Suppressor macrophage treated with lipopolysaccharide for 1 hour (primary cell): ENCODE results near the gene FOXC2.

Source experiments
- DNase-seq, 3 donors: peaks; one replicate each; pipeline ENCODE4 v3.0.0-alpha.2; 2020 to 2022

Gene FOXC2

DNA sequence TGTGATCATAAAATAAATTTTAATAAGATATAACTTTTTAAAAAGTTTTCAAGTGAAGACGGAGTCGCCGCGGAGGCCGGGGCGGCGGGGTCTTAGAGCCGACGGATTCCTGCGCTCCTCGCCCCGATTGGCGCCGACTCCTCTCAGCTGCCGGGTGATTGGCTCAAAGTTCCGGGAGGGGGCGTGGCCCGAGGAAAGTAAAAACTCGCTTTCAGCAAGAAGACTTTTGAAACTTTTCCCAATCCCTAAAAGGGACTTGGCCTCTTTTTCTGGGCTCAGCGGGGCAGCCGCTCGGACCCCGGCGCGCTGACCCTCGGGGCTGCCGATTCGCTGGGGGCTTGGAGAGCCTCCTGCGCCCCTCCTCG, at the start of gene FOXC2:
TSS of gene FOXC2 (plus strand) at position 229 of the 365 bp plus-strand sequence. CDS start 507 bp downstream, outside the sequence.
- peak; percentile 54 to 68 (median 57) for DNase-seq

DNA sequence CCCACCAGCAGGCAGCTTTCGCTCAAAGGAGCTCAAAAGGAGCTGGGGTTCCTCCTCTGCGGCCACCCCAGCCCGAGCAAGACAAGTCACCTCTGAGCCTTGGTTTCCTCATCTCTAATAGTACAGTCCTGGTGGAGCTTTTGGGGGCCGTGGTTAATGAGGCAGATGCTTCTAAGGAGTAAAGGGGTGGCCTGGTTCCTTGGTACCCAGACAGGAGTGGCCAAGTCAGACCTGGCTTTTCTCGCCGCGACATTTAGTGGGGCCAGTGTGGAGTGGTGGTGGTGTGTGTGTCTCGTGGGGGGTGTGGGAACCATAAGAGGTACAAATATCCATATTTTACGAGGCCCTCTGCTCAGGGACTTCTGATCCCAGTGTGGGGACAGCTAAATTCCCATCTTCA, 49.6 kb upstream of the FOXC2 start:
- DNase-seq, result no peak

DNA sequence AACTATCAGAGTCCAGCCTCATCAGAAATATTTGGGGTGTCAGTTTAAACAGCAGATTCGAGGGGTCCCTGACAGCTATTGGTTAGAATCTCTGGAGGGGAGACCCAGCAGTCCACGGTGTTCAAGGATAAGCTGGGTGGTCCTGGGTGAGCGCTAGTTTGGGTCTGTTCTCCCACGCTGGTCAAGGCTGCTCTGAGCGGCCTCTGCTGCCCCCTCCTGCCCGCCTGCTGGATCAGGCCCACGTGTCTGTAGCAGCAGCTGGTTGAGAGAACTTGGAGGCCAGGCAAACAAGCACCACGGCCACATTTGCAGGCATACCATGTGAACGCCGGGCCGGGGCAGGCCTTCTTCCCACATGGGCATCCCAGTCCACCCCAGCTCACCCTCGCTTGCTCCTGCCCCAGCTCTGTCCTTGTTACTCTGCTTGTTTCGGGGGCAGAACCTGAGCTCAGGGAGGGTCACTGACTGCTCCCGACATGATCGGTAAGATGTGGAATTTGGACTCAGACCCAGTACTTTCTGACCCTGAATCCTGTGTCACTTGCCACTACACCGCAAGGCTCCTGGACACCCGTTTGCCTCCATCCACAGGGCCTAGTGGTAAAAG, 48.9 kb upstream of the FOXC2 start:
- peak; percentile 56 to 75 (median 65) for DNase-seq

DNA sequence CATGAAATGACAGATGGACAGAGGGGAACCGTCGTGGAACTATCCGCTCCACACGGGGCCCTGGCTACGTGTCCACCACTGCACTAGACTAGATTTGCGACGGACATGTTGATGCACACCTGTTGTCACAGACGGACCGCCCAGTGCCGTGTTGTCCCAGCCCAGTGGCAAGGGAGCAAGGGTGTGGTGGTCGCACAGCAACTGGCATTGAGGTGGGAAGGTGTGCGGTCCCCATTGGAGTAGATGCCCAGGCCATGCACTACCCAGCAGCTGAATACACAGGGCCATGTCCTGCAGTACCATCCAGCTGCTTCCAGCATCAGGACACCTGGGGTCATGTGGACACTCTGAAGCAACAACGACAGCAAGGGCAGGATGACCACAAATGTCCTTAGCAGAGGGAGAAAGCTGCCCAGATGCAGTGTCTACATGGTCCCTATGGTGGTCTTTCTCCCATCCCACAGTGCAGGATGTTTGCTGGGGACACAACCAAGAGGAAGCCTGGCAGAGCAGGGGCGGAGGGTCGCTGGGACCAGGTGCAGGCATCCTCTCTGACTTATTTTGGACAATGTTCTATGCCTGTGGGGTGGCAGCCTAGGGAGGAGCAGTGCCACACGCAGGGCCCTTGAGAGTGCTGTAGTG, 47.5 kb upstream of the FOXC2 start:
- no peak for DNase-seq

DNA sequence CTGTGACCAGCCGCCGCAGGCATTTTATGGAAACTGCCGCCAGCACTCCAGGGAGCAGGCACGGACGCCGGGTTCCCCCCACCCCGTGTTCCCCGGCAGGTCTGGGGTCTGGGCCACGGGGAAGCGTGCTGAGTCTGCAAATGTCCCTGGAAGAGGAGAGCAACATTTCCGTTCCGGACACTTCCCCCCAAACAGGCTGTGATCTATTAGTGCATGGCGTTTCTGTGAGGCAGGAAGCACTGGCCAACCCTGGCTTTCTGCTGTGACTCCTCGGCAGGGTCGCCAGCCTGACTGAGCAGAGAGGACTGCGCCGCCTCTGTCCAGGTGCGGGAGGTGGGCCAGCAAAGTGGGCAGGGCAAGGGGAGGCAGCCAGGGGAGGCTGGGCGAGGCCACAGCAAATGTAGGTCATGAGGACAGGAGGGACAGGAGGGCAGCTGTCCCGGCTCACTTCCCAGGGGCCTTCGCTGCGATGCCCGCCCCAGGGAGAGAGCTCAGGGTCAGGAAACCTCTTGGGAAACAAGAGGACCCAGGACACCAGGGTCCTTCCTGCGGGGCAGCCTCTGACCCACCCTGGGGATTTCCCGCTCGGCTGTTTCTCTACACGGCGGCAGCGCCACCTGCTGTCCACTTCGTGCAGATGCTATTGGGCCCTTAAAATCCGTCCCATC, 46.8 kb upstream of the FOXC2 start:
- DNase-seq, result peak; percentile 66 to 81 (median 76)

DNA sequence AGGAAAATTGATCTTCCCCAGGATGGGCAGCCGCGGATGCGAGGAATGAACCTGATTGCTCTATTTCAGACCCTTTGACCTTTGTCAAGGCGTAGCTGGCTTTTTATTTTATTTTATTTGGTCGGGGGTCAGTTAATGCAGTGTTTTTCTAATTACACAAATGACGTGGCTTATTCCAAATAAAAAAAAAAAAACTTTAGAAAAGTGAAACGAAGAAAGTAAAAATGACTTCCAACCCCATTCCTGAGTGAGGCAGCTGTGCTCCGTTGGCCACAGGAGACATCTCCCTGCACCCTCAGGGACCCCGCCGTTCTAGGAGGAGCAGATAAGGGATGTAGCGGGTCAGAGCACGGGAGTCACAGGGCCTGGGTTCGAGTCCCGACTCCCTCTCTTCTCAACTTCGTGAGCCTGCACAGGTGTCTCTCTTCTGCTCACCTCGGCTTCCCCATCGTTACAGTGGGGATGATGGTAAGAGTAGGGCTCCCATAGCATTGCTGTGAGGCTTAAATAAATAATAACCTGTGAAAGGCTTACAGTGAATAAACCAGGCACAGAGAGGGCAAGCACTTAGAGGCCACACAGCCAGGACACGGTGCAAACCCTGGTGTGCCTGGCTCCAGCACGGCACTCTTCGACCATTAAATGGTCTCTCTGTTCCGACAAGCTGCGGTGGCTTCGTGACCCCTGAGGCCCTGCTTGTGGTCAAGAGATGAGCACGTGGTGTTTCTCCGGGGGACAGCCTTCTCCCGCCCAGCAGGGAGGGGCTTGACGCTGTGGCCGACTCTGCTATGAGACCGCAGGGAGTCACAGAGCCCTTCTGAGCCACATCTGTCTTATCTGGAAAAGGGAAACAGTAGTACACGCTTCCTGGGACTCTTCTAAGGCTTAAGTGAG, 46.1 kb upstream of the FOXC2 start:
- DNase-seq, result no peak

DNA sequence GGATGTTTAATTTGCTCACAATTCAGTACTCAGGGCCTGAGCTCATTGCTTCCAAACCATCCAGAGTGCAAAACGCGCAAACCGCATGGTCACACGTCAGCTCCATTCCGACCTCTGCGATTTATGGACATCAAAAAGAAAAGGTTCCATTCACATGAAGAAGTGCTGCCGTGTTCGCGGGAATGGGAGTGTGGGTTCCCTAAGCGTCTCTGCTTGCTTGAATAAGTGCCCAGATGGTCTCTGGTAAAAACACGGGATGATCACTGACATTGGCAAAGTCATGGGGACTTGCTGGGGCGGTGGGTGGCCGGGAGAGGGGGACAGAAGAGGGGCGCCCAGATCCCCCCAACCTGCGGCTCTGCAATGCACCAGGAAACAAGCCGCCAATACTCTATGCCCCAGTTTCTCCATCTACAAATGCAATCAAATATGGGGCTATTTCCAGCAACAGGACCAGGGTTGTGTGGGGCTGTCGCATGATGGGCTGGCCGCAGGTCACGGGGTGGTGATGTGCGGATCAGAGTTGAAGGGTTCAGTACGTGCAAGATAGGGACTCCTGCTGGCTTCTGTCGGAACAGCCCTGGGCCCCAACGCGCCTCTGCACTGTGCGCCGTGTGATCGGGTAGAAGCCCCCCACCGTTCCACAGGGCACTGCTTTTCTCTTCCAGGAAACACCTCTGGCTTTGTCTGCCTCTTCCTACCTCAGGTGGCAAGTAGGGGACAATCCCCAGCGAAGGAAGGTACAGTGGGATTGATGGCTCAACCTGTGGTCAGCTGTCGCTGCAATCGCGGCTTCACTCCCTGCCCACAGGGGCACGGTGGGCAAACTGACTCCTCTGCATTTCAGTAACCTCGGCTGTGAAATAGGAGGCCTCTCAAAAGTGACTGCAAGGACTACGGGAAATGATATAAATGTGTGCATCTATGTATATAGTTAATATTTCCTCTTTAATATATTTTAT, 45.1 kb upstream of the FOXC2 start:
- no peak for DNase-seq

DNA sequence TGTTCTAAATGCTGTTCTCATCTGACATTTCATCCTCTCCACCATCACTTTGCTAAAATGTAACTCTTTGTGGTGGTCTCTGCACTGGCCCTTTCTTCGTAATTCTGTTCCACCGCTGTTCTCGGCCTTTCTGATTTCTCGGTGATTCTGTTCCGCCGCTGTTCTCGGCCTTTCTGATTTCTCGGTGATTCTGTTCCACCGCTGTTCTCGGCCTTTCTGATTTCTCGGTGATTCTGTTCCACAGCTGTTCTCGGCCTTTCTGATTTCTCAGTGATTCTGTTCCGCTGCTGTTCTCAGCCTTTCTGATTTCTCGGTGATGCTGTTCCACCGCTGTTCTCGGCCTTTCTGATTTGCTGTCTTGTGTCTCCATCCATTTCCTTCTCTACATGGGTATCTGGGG, 44.0 kb upstream of the FOXC2 start:
- DNase-seq, result no peak

DNA sequence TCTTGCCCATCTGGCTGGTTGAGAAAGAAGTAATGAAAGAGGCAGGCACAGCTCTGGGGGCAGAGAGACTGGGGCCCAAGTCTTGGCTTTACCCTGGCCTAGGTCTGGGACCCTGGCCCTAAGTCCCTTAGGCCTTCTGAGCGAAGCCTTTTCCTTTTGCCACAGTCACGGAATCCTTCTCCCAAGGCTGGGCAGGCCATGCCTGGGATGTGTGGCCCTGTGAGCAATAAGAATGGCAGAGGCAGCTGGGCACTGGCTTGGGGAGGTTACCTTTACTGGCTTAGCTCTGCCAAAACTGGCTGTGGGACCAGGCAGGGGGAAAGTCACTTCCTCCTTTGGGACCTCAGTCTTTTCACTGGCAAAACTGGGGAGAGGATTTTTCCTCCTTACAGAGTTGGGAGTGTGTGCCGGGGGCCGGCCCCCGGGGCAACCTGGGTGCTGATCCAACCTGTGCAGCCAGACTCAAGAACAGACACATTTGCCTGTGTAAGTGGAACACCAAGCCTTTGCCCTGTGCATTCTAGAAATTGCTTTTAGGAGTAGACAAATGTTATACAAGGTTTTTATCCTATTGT, 43.4 kb upstream of the FOXC2 start:
- DNase-seq, result no peak

DNA sequence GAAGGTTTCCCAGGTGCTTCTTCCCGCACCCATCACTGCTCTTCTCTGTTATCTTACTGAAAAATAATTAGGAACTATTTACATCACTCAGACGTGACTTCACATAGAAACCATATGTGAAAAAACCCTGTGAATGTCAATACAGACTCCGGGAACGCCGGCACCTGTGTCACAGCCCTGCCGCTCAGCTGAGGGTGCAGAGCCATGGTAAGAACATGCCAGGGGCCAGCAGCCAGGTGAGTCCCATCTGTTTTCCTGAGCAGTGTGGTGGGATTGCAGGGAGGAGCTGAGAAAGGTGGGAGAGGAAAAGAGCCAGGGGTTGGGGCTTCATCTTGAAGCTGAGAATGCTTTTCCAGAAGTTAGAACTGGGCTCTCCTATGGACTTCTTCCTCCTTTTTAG, 42.6 kb upstream of the FOXC2 start:
- no peak for DNase-seq

DNA sequence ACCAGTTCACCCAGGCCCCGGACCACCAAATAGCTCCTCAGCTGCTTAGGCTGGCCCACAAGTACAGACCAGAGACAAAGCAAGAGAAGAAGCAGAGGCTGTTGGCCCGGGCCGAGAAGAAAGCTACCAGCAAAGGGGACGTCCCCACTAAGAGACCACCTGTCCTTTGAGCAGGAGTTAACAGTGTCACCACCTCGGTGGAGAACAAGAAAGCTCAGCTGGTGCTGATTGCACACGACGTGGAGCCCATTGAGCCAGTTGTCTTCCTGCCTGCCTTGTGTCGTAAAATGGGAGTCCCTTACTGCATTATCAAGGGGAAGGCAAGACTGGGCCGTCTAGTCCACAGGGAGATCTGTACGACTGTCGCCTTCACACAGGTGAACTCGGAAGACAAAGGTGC, 40.9 kb upstream of the FOXC2 start:
- no peak for DNase-seq

DNA sequence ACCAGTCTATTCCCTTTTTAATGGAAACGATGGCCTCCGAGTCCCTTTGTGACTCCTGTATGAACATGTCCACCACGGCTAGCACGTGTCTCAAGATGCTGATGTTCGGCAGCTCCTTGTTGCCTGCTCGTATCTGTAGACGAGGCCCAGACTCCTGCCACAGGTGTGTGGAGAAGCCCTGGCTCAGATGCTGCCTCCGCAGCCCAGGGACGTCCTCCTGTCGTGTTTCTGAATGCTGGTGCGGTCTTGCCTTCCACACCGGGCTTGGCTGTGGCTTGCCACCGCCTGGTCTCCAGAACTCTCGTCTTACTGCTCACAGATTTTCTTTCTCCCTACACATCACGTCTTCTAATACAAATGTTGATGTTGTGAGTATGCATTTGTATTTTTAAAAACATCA, 39.3 kb upstream of the FOXC2 start:
- no peak for DNase-seq

DNA sequence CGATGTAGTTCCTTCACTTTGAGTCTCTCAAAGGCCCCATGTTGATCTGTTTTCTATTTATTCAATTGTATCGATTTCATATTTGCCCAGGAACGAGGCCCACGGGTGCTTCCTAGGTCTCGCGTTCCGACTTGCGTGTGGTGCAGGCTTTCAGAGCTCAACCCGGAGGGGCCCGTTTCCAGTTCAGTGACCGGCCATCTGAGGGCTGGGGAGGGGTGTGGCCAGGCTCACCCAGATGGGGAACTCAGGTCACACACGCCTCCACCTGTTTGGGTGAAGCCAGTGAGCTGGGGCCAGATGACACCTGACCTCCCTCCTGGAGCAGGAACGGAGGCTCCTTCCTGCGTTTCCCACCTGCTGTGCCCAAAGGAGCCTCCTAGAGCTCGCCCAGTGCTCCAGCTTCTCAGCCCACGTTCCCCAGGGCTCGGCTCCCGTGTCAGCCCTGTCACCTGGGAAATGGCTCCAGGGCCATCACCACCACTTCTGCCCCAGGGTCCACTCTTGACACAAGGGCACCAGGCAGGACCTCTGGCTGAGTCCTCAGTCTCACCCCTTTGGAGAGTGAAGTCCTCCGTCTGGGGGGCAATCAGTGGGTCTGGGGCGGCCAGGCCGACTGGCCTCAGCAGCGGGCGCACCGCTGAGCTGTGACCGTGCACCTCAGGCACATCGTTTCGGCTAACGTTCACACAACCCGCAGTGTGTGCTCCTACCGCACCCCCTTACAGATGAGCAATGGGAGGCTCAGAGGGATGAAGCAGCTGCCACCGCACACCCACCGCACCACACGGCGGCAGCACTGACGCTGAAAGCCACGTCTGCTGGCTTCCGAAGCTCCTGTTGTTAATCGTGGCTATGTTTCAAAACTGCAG, 38.3 kb upstream of the FOXC2 start:
- DNase-seq, result no peak

DNA sequence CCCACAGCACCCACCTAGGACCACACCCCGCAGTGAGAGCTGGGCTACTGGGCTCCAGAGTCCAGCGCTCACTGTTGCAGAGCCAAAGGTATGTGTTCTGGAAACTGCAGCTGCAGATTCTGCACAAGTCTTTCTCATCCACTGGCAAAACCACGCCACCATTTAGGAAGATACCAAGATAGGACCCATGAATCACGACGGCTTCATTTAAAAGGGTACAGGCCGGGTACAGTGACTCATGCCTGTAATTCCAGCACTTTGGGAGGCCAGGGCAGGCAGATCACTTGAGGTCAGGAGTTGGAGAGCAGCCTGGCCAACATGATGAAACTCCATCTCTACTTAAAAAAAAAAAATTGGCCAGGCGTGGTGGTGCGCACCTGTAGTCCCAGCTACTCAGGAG, 37.5 kb upstream of the FOXC2 start:
- DNase-seq, result no peak

DNA sequence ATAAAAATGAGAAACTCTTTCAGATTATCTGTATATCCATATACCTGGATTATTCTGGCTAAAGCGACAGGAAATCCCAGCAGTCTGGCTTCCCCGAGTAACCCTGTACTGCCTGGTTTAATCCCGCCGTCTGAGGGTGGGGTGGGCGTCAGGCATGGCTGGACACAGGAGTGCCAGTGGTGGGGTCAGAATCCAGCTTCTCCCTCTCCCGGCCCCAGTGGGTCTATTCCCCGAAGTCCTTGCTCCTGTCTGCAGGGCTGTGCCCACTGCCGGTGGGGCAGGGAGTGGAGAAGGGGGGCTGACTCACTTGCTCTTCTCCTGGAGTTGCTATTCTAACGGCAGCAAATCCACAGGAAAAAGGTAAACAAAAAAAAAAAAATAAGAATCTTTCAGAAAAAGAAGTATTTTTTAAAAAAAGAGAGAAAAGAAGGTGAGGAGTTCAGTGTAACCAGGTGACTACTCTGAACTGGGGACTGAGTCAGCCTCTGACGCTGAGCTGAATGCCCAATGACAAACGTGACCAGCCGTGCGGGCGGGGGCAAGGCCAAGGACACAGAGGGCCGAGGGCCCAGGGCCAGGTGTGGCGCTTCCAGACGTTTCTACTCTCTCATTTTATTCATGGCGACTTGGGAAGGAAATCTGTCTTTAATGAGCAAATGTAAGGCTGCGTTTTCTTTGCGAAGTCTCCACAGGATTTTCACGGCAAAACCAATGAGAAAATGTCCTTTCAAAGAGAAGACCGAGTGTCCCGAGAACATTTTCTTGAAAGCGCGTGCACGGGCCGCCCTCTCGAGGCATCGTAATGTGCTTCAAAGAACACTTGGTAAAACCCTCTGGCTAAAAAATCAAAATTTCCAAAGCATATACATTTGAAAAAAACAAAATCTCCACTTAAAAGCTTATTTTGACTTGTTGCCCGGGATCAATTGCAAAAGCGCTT, 36.1 kb upstream of the FOXC2 start:
- no peak for DNase-seq

DNA sequence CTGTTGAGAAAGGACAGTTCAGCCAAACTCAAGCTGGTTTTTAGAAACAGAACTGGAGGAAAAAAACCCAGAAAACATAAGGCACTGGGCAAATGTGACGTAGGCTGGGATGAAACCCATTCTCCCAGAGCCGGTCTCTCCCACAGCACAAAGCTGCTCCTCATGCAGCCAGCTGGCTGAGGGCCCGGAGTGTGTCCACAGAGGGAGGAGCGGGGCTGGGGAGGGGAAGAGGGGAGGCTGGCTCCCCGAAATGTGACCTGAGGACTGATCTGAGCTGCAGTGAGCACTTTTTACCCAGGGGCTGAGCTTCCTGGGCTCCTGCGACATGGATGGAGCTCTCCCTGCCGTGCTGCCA, 35.5 kb upstream of the FOXC2 start:
- no peak for DNase-seq

DNA sequence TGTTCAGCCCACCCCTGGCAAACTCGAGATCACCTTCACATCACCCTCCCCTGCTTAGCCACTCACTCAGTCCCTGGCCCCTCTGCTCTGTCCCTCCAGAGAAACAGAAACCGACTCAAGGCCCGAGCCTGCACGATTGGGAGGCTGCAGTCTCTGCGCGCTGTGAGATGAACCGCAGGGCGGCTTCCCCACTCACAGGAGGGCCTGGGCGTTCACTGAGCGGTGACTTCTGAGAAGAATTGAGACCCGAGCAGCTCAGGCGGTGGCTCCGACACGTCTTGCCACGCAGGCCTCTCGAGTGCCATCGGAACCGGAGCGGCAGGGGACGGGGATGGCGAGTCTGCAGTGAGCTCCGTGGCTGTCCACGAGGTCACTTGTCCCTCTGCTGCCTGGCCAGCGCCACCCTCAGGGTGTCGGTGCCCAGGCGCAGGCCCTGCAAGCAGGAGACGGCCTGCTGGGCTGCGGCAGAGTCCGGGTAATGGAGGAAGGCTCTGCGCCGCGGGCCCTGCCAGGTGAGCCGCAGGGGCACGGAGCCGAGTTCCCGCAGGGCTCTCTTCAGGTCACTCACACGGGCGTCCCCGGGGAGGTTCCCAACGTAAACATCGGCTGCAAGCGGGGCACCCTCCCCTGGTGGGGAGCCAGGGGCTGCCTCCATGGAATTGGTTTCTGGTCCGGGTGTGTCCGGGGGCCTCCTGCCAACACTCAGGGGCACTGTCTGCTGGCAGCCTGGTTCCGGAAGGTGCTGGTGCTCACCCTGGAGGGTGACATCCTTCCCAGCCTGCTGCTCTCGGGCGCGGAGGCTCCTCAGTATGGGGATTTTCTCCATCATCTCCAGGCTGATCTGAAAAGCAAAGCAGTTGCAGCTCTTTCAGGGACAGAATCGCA, 34.7 kb upstream of the FOXC2 start:
- DNase-seq, result no peak

DNA sequence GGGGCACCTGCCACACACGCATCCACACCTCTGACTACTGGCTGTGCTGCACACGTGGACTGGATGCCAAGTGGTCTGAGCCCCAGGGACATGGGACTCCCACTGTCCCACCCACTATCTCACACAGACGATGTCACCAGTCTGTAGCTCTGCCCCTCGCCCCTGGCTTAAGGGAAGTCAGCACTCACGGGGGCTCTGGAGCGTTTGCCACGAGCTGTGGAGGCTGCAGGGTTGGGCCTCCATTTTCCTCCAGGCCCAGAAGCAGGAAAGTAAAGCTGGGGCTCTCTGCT, 34.2 kb upstream of the FOXC2 start:
- DNase-seq, result no peak

DNA sequence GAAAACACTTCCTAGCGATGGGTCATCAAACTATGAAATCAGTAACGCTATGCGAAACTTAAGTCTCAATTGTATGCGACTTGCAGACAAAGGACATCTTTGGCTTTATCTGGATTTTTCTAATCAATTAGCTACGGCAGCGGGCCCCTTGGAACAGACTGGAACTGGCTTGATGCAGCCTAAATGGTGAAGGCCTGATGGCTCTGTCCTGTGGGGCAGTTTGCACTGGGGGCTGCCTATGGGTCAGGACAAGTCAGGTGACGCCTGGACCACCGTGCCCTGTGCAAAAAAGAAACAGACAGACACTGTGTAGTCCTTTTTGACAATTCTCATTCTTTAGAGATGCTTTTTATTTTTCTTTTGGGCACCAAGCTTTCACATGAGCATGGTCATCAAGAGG, 33.6 kb upstream of the FOXC2 start:
- no peak for DNase-seq
